SK-N-SH (cell line): ENCODE data around the gene FGFRL1. TPM values are rescaled to one million over a fixed set of nuclear protein-coding genes. Genes with fewer than 3 reads are reported as not detected.
A peak's percentile ranks its signal among the peaks of the same experiment; 100 is the strongest.

Experiments used
- CTCF ChIA-PET: fragments of 300-600, 350-600 bp; formaldehyde crosslinking; extraction: SDS; loops from one replicate; lab custom pipeline; 2021; lab: Yijun Ruan, JAX
- POLR2A ChIA-PET: fragments of 350-600 bp; sonication (Branson Sonifier 250); formaldehyde crosslinking; extraction: SDS; loops from one replicate; lab custom pipeline; 2020; ENCODE audit warnings: antibody characterized with exemption, inconsistent platforms; lab: Yijun Ruan, JAX
- DNase-seq: peaks from one replicate; pipeline ENCODE4 v3.0.0; 2012
- H2AFZ ChIP-seq: fragments of 200-600 bp; sonication (generic); 2 replicates; pipeline ENCODE4 v1.8.1; 2016; ENCODE audit warnings: antibody characterized with exemption, mild to moderate bottlenecking, low read depth
- H3F3A ChIP-seq: fragments of 200-600 bp; sonication (generic); replicated peaks from 2 replicates; pipeline ENCODE3; 2016; ENCODE audit warnings: antibody characterized with exemption, mild to moderate bottlenecking; ENCODE audit not compliant: insufficient read depth
- H3K27ac ChIP-seq, 2 experiments: fragments of 200-500 bp in 1 of 2; fragments of 200-600 bp in 1 of 2; sonication (Bioruptor generic) in 1 of 2; sonication (generic), shearing (Covaris generic) in 1 of 2; 2 replicates each; pipeline versions ENCODE4 v1.5.1 to v1.6.1; 2014 to 2016; ENCODE audit warnings: low read depth in 2 of 2, inconsistent platforms in 1 of 2, low read length in 1 of 2, mild to moderate bottlenecking in 1 of 2, mixed read lengths in 1 of 2
- H3K27me3 ChIP-seq: fragments of 200-600 bp; sonication (generic), shearing (Covaris generic); 2 replicates; pipeline ENCODE4 v1.6.1; 2016; ENCODE audit warnings: mixed run types; ENCODE audit not compliant: insufficient read depth
- H3K36me3 ChIP-seq, 2 experiments: fragments of 200-500 bp in 1 of 2; fragments of 200-600 bp in 1 of 2; sonication (Bioruptor generic) in 1 of 2; sonication (generic) in 1 of 2; replicated peaks in 1 of 2; 2 replicates each; pipeline versions ENCODE3 to v1.5.1; 2014 to 2016; ENCODE audit warnings: low read length in 1 of 2, mild to moderate bottlenecking in 1 of 2; ENCODE audit not compliant: insufficient read depth in 2 of 2, control insufficient read depth in 1 of 2
- H3K4me1 ChIP-seq, 2 experiments: fragments of 200-500 bp in 1 of 2; fragments of 200-600 bp in 1 of 2; sonication (Bioruptor generic) in 1 of 2; sonication (generic), shearing (Covaris generic) in 1 of 2; 2 replicates each; pipeline versions ENCODE4 v1.5.1 to v1.6.1; 2014 to 2016; ENCODE audit warnings: low read depth in 1 of 2, low read length in 1 of 2, mixed run types in 1 of 2; ENCODE audit not compliant: insufficient read depth in 2 of 2, control insufficient read depth in 1 of 2
- H3K4me2 ChIP-seq: fragments of 200-600 bp; sonication (generic), shearing (Covaris generic); 2 replicates; pipeline ENCODE4 v1.6.1; 2017; ENCODE audit warnings: mixed run types
- H3K4me3 ChIP-seq, 2 experiments: fragments of 200-500 bp in 1 of 2; fragments of 200-600 bp in 1 of 2; sonication (Bioruptor generic) in 1 of 2; sonication (generic), shearing (Covaris generic) in 1 of 2; 2 replicates each; pipeline versions ENCODE4 v1.5.1 to v1.8.1; 2014 to 2016; ENCODE audit warnings: low read depth in 2 of 2, inconsistent platforms in 1 of 2, low read length in 1 of 2, mild to moderate bottlenecking in 1 of 2, mixed read lengths in 1 of 2, moderate library complexity in 1 of 2
- H3K79me2 ChIP-seq: fragments of 200-600 bp; sonication (generic); 2 replicates; pipeline ENCODE4 v1.8.1; 2017; ENCODE audit warnings: mild to moderate bottlenecking; ENCODE audit not compliant: insufficient read depth
- H3K9ac ChIP-seq: fragments of 200-600 bp; sonication (generic); 2 replicates; pipeline ENCODE4 v1.6.1; 2017; ENCODE audit warnings: mixed run types
- H3K9me2 ChIP-seq: fragments of 200-600 bp; sonication (generic); 2 replicates; pipeline ENCODE4 v1.6.1; 2017; ENCODE audit warnings: mixed run types
- H3K9me3 ChIP-seq: fragments of 200-600 bp; sonication (generic); 2 replicates; pipeline ENCODE4 v1.6.1; 2017; ENCODE audit warnings: mixed run types, mild to moderate bottlenecking, moderate library complexity
- H4K20me1 ChIP-seq: fragments of 200-600 bp; sonication (generic); 2 replicates; pipeline ENCODE4 v1.6.1; 2017; ENCODE audit warnings: mild to moderate bottlenecking, mixed run types; ENCODE audit not compliant: insufficient read depth
- CHD2 ChIP-seq: fragments of 150-350 bp; IDR thresholded peaks from 2 replicates; pipeline ENCODE4 v1.6.1; 2018; ENCODE audit warnings: low read length; ENCODE audit not compliant: partially characterized antibody
- ELF1 ChIP-seq: IDR thresholded peaks from 2 replicates; pipeline ENCODE4 v1.4.0; 2012
- EP300 ChIP-seq, 2 experiments: IDR thresholded peaks; 2 replicates each; pipeline versions ENCODE4 v1.4.0 to v1.6.1; 2012; ENCODE audit warnings: borderline replicate concordance in 1 of 2, low read depth in 1 of 2, low read length in 1 of 2
- EZH2phosphoT487 ChIP-seq: fragments of 200-600 bp; sonication (generic); IDR thresholded peaks from 2 replicates; pipeline ENCODE4 v1.6.1; 2017; ENCODE audit warnings: low read depth, mixed run types, mild to moderate bottlenecking, antibody characterized with exemption, moderate library complexity, borderline replicate concordance
- FOSL2 ChIP-seq: IDR thresholded peaks from 2 replicates; pipeline ENCODE4 v1.4.0; 2012; ENCODE audit warnings: low read depth, mild to moderate bottlenecking, moderate library complexity, borderline replicate concordance
- GABPA ChIP-seq: IDR thresholded peaks from 2 replicates; pipeline ENCODE4 v1.4.0; 2012; ENCODE audit warnings: low read depth, mild to moderate bottlenecking
- GATA2 ChIP-seq: sonication (generic); formaldehyde crosslinking; IDR thresholded peaks from 2 replicates; pipeline ENCODE4 v1.5.0; 2020; ENCODE audit warnings: mild to moderate bottlenecking, missing genetic modification reagents
- JUND ChIP-seq: IDR thresholded peaks from 2 replicates; pipeline ENCODE4 v1.4.0; 2012
- MXI1 ChIP-seq: IDR thresholded peaks from 2 replicates; pipeline ENCODE4 v1.6.1; 2012; ENCODE audit warnings: mild to moderate bottlenecking, low read depth, low read length, improper control_type of control experiment
- NFIC ChIP-seq: IDR thresholded peaks from 2 replicates; pipeline ENCODE4 v1.4.0; 2012; ENCODE audit warnings: borderline replicate concordance
- NRF1 ChIP-seq: IDR thresholded peaks from 2 replicates; pipeline ENCODE4 v1.6.1; 2012; ENCODE audit warnings: low read depth, mild to moderate bottlenecking, low read length
- RAD21 ChIP-seq: IDR thresholded peaks from 2 replicates; pipeline ENCODE4 v1.6.1; 2012; ENCODE audit warnings: mild to moderate bottlenecking, low read length
- RFX5 ChIP-seq: IDR thresholded peaks from 2 replicates; pipeline ENCODE4 v1.6.1; 2012; ENCODE audit warnings: mild to moderate bottlenecking, improper control_type of control experiment, low read length
- SMC3 ChIP-seq: IDR thresholded peaks from 2 replicates; pipeline ENCODE4 v1.6.1; 2012; ENCODE audit warnings: low read depth, low read length, improper control_type of control experiment
- TEAD4 ChIP-seq: IDR thresholded peaks from 2 replicates; pipeline ENCODE4 v1.4.0; 2012; ENCODE audit warnings: mild to moderate bottlenecking, borderline replicate concordance; ENCODE audit not compliant: insufficient read depth
- USF2 ChIP-seq: fragments of 150-350 bp; IDR thresholded peaks from 2 replicates; pipeline ENCODE4 v1.6.1; 2017; ENCODE audit warnings: antibody characterized with exemption, low read length, low read depth, borderline replicate concordance
- YY1 ChIP-seq: IDR thresholded peaks from 2 replicates; pipeline ENCODE4 v1.4.0; 2012; ENCODE audit warnings: low read depth, mild to moderate bottlenecking
- WGBS: methylation state at CpG from one replicate; pipeline ENCODE4 v1.1.6; 2017; ENCODE audit warnings: low lambda C conversion rate; 5-methylcytosine and 5-hydroxymethylcytosine counted together
- polyA plus RNA-seq, 3 experiments: library from polyadenylated mRNA; depleted of rRNA; stranded (reverse); fragments of >200 nt; gene quantifications; 2 replicates each; pipeline ENCODE4 v1.2.3, GENCODE V29; 2012
- TF ChIP-seq, protein P1 (sequence below): fragments of 150-350 bp; IDR thresholded peaks from 2 replicates; pipeline ENCODE4 v1.6.1; 2016; ENCODE audit warnings: mild to moderate bottlenecking, low read depth, low read length
- TF ChIP-seq, protein P2 (sequence below): IDR thresholded peaks from 2 replicates; pipeline ENCODE4 v1.4.0; 2012; ENCODE audit warnings: low read depth, borderline replicate concordance
- TF ChIP-seq, protein P3 (sequence below): IDR thresholded peaks from 2 replicates; pipeline ENCODE4 v1.4.0; 2012; ENCODE audit warnings: low read depth

The FGFRL1 gene
- polyA plus RNA-seq, 1 of the 3 experiments (the other 2 are of a cell fraction), result 22.5 TPM

GRCh38 chr4:971666-972500 lies 39.5 kb upstream of the FGFRL1 start:
- Histone ChIP-seq H3K27me3 (no peaks in the 10 kb centered on the region), H4K20me1 (peaks cover 18% of the 10 kb centered on the region), H3K79me2 (peaks cover 18% of the 10 kb centered on the region; the same call in 1 of the 2 replicates), H3K9me2 (no peaks in the 10 kb centered on the region), H3K4me1 (peaks cover 7 to 18% of the 10 kb centered on the region in 2 experiments; a peak in 1 of 4 replicates), H3K4me2 (peak overlapping the region; percentile 99), H3K27ac (no peak overlapping the region), H2AFZ (no peak overlapping the region), H3K36me3 (peaks cover 0 to under 1% of the 10 kb centered on the region in 2 experiments), H3K4me3 (peak overlapping the region; percentile 80 to 85), H3K9ac (peak overlapping the region; percentile 61; the same call in 1 of the 2 replicates), H3K9me3 (no peaks in the 10 kb centered on the region), H3F3A (no peaks in the 10 kb centered on the region)
- DNase-seq, result no peak
- TF ChIP-seq EZH2phosphoT487 (no peak), MXI1 (peak; percentile 25; the same call in 1 of the 2 replicates), NFIC (no peak)
- CTCF ChIA-PET, result interaction anchor here (0.7 to 1.6 kb wide), 2 partner anchors 15 to 27 kb away, joined by 3 read pairs; partner anchors contain the start of gene IDUA
- 57% methylated on average over 5 of the region's 24 CpGs for WGBS
- POLR2A ChIA-PET, result interaction anchor here (1.1 kb wide), 1 partner anchor 15 kb away, joined by 5 read pairs; the partner anchor contains the start of gene IDUA

DNA sequence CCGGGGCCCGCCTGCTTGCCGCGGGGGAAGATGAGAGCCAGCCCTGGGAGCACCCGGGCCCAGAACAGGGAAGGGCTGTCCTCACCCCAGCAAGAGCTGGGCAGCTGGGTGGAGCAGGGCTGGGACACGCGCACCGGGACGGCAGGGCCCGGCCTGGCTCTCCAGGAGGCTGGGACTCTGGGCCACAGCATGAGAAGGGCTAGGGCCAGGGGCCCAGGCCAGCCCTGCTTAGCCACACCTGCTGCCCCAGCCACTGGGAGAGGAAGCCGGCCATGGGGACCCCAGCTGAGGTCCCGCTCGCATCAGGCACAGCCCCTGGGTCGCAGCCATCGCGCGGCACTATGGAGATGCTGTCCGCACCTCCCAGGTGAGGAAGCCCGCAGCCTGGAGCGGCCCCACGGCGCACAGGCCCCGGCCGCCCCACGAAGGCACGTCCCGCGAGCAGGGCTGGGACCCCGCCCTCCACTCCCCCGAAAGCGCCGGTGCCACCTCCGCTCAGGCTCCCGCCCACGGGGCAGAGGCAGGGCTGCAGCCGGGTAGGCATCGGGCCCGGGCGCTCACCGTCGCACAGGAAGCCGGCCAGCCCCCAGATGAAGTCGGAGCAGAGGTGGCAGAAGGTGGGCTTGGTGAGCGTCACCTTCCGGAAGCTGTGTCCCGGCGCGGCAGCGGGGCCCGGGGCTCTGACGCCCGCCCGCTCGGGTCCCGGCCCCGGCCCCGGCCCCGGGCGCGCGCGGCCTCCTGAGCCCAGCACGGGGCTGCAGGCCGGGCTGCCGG lies 38.6 kb upstream of the FGFRL1 start:
- Histone ChIP-seq H3K27me3 (no peaks in the 10 kb centered on the region), H3K4me3 (peak overlapping the region; percentile 80 to 85), H3F3A (no peaks in the 10 kb centered on the region), H2AFZ (no peak overlapping the region), H3K9ac (peak overlapping the region; percentile 61; the same call in 1 of the 2 replicates), H3K9me2 (no peaks in the 10 kb centered on the region), H3K79me2 (peaks cover 18% of the 10 kb centered on the region; the same call in 1 of the 2 replicates), H3K27ac (no peak overlapping the region; a peak in 1 of 4 replicates), H3K36me3 (no peaks in the 10 kb centered on the region), H3K9me3 (no peaks in the 10 kb centered on the region), H3K4me1 (peaks cover 7 to 18% of the 10 kb centered on the region in 2 experiments; a peak in 1 of 4 replicates), H3K4me2 (peak overlapping the region; percentile 99), H4K20me1 (peaks cover 18% of the 10 kb centered on the region)
- ChIA-PET CTCF (no interaction called here), POLR2A (interaction anchor here (1.1 kb wide), 1 partner anchor 14 kb away, joined by 5 read pairs; the partner anchor contains the start of gene IDUA)
- WGBS, result 0% methylated on average over 2 of the region's 65 CpGs
- TF ChIP-seq EP300 (IDR thresholded peaks at IDR 0.05; ENCODE audit: borderline replicate concordance in 1 of 2, low read depth in 1 of 2, low read length in 1 of 2) (no peak), GABPA (no peak), NRF1 (no peak), MXI1 (no peak), EZH2phosphoT487 (no peak), RAD21 (no peak), SMC3 (no peak), YY1 (no peak), ELF1 (no peak), JUND (no peak), FOSL2 (no peak), GATA2 (CRISPR knock-in tag) (no peak), CHD2 (no peak), TEAD4 (no peak), RFX5 (no peak), USF2 (no peak)
- TF ChIP-seq, protein P1, sequence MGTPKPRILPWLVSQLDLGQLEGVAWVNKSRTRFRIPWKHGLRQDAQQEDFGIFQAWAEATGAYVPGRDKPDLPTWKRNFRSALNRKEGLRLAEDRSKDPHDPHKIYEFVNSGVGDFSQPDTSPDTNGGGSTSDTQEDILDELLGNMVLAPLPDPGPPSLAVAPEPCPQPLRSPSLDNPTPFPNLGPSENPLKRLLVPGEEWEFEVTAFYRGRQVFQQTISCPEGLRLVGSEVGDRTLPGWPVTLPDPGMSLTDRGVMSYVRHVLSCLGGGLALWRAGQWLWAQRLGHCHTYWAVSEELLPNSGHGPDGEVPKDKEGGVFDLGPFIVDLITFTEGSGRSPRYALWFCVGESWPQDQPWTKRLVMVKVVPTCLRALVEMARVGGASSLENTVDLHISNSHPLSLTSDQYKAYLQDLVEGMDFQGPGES, result no peak
- TF ChIP-seq, protein P2, sequence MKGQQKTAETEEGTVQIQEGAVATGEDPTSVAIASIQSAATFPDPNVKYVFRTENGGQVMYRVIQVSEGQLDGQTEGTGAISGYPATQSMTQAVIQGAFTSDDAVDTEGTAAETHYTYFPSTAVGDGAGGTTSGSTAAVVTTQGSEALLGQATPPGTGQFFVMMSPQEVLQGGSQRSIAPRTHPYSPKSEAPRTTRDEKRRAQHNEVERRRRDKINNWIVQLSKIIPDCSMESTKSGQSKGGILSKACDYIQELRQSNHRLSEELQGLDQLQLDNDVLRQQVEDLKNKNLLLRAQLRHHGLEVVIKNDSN, result no peak
- TF ChIP-seq, protein P3, sequence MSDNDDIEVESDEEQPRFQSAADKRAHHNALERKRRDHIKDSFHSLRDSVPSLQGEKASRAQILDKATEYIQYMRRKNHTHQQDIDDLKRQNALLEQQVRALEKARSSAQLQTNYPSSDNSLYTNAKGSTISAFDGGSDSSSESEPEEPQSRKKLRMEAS, result no peak
- DNase-seq, result peak; percentile 72
